ENCODE data around the gene SAMD14.

SAMD14 gene

DNA sequence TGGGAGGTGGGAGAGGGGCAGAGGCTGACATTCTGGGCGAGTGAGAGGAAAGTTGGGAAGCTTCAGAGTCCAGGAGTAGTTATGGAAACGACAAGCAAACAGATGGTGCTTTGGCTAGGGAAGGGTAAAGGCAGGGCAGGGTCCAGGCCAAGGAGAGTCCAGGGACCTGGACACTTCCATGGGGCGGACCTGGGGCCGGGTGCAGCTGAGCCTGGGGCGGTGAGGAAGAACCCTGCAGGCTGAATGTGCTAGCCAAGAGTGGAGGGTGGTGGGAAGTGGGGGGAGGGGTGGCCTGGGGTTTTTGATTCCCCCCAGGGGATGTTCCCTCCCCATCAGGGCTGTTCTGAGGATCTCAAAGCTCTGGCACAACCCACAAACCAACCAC is 17.9 kb upstream of the SAMD14 start:
- DNase-seq, result peak; percentile 42

GRCh38 chr17:50146927-50147665 is 17.1 kb upstream of the SAMD14 start:
- no peak for DNase-seq

GRCh38 chr17:50146230-50146926 is 16.4 kb upstream of the SAMD14 start:
- no peak for DNase-seq

- no peak for DNase-seq
These were observed 15.7 kb upstream of the SAMD14 start for GRCh38 chr17:50145532-50146229.

- DNase-seq, result peak; percentile 54
These were observed 15.0 kb upstream of the SAMD14 start for GRCh38 chr17:50144845-50145531.

GRCh38 chr17:50144355-50144754 is 14.4 kb upstream of the SAMD14 start:
- no peak for DNase-seq

DNA sequence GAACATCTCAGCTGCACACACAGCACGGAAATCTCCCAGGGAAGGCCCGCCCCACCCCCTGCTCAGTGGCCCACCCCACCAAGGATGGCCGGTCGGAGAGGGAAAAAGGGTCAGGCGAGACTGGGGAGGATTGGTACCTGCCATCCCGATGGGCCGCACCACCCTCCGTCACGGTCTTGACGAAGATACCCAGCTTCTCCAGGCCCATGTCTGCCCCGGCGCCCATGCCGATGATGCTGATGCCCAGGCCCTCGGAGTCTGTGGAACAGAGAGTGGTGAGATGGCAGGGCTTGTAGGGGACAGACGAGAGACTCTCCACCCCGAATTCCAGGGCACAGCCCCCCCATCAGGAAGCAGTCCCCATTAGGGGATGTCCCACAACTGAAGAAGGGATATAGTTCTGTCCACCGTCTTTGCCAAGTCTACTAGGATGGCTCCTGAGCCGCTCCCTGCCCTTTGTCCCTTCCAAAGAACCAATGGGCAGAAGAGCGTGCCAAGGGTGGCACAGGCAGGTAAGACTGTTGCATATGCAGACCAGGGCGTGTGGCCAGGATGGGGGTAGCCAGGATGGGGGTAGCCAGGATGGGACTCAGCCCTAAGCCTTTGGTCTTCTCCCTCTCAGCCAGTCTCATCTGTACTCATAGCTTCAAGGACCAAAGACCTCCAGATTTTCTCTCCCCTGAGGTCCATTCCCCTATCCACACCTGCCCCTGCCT is 13.7 kb upstream of the SAMD14 start:
- no peak for DNase-seq

GRCh38 chr17:50141745-50142110 is 11.8 kb upstream of the SAMD14 start:
- no peak for DNase-seq

DNA sequence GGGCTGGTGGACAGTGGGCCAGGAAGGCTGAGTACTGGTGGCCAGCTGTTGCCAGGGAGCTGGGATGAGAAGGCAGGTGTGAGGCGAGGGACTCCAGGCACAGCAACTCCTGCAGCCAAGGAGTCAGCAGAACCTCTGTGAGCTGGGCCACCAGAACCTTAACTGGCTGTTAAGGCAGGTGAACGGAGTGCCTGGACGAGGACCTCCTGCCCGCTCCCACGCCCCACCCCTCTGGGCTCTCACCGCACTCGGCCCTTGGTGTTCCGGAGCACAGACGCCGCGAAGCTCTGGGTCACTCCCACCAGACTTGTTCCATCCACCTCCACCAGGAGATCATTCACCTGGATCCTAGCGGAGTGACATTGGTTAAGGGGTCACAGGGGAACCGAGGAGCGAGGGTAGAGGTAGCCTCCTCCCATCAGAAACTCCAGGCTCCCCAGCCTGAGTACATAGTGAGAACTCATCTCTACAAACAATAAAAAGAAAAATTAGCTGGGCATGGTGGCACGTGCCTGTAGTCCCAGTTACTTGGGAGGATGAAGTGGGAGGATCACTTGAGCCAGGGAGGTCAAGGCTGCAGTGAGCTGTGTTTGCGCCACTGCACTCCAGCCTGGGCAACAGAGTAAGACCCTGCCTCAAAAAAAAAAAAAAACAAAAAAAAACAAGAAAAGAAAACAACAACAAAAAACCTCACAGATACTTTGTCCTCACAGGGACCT is 11.2 kb upstream of the SAMD14 start:
- no peak for DNase-seq

DNA sequence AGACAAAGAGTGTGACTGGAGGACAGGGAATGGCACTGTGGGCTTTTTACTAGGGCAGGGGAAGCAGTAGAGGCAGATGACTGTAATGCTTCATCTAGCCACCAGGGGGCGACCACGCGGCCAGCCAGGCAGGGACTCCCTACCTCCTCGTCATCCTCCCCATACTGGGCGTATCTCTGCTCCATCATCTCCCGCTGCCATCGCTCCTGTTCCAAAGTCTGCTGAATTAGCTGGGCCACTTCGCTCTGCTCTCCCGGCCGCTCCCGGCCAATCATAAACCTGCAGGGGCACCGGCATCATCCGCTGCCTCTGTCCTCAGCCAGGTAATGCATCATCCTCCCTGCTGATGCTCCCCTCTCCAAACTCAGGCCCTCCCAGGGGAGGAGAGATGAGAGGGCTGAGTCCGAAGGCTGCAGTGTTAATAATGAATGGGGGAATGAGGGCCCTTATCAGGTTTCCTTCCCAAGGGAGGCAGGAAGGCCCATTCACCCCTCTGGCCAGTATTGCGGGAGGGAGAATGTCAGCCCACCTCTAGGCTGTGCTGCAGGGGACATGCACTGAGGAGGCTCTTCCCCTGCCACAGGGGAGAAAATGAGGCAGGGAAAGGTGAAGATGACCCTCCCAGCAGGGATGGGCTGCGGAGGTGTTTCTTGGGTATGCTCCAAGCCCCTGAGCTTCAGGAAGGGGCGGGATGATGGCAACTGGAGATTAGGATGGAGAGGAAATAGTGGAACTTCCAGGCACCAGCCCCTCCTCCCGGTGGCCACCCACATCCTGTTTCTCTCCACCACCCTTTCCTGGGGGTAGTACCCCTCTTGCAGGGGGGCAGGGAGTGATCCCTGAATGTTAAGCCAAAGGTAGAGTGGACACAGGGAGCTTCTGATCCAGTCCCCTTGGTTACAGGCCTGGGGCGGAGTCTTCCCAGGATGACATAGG is 10.3 kb upstream of the SAMD14 start:
- peak; percentile 69 for DNase-seq

DNA sequence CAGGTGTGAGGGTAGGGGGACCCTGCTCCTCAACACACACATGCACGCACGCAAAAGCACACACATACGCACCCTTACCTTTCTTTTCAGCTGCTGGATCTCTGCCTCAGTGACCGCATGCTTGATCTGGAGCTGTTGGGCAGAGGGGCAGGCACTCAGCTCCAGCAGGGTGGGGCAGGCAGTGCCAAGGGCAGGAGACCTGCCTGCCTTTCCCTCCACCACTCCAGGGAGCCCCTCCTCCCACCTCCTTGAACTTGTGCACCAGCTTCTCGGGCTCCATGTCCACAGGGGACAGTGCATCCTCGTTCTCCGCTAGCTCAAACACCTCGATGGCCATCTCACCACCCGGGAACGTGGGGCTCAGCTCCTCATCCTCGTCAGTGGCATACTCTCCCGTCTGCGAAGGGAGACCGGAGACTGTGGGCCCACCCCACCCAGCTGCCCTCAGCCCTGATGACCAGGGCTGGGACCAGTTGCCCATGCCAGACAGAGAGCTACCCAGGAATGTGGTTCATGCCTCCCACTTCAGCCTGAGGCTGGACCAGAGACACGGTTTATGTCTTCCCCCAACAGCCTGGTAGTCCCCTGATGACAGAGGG is 9.3 kb upstream of the SAMD14 start:
- no peak for DNase-seq

DNA sequence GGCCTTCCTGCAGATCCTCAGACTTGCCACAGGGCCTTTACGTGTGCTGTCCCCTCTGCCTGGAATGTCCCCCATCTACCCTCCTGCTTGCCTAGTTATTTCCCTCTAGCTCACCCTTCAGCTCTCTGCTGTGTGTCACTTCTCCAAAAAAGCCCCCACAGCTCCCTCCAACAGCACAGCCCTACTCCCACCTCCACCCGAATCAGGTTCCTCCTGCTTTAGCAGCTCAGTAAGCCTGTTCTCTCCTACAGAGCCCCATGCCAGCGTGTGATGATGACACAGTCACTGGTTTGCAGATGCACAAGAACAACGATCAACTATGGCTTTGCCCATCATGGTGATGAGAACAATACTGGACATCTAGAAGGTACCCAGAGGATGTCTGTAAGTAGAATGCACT is 7.1 kb upstream of the SAMD14 start:
- DNase-seq, result no peak

GRCh38 chr17:50136096-50136687 is 6.2 kb upstream of the SAMD14 start:
- no peak for DNase-seq

- DNase-seq, result no peak
These were observed 5.5 kb upstream of the SAMD14 start for GRCh38 chr17:50135316-50136095.

DNA sequence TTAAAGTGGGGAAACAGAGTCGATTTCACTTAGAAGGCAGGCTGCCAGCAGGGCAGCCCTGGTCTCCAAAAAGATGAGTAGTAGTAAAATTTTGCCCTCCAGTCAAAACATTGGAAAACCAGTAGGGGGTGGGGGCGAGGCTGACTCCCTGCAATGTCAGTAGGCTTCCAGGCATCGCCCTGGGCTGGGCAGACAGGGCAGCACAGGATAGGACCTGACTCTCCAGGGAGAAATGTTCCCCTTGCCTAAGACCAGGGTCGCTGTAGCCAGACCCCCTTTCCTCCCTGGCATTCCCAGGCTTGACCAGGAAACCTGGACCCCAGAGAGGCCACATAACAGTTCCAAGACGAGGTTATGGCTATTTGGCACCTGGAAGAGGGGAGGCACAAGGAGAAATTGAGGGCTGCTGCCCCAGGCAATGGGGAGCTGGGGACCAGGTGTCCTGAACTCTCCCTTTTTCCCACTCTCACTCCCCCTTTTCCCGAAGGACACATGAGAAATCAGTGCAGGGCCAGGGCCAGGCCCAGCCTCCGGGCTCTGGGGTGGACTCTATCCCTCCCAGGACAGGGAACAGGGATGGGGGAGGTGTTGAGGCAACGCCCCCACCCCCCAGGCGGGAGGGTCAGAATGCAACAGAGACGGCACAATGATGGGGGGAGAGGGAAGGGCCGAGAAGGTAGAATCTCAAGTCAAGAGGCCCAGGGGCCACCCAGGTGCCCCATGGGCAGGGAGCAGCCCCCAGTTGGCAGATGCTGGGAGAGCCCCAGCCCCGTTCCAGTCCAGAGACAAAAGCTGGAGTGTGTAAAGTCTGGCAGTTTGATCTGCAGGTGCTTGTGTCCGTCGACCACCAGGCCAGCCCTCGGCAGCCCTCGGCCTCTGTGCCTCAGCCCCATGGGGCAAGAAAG is 4.5 kb upstream of the SAMD14 start:
- peak; percentile 60 for DNase-seq

DNA sequence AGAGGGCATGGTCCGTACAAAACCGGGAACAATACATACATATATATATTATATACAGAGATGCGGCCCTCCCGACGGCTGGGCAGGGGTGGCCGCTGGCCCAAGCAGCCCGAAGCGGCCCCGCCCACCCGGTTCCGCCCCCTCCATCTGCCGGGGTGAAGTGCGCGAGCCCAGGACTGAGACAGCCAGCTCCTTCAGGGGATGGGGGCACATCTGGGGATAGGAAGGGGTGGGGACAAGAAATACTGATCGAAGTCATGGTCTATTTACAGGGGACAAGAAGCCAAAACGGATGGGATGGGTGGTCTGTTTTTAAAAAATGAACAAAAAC is 3.8 kb upstream of the SAMD14 start:
- DNase-seq, result no peak

DNA sequence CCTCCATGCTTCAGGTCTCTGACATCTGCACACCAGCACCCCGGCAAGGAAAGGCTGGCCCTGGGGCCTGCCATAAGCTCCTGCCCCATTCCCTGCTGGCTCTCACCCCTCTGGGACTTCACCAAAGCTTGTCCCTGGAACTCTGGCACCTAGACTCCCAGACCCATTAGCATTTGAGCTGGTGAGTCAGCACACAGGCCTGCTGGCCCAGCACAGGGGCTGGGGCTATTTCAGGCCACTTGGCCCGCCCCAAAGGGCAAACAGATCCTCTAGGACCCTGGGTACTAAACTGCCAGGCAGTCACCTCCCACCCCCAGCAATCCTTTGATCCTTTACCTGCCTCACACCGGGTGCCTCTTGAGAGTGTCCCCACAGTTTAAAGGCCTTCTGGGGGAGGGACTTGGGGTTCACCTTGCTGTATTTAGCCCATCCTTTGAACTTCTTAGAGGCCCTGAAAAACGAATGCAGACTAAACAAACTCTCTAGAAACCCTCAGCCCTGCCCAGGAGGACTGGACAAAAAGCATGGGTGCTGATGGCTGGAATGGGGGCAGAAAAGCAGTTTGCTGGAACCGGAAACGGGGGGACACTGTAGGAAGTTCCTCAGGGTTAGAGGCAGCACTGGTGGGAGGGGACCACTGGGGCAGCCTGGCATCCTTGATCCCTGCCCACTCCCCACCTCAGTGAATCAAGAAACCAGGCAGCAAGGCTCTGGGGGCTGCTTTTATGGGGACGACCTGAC is 3.2 kb upstream of the SAMD14 start:
- peak; percentile 69 for DNase-seq
